B cell (primary cell): Measurements from ENCODE around the gene TTC23. TPM values are rescaled to one million over a fixed set of nuclear protein-coding genes. Genes with fewer than 3 reads are reported as not detected.

ENCODE experiments used
- ATAC-seq: fragments of 200-7000 bp; cut with Tn5 transposase; one replicate; pipeline ENCODE4 v1.10.0; 2021; ENCODE audit warnings: low read depth, mild to moderate bottlenecking, moderate number of reproducible peaks, moderate library complexity
- CTCF ChIA-PET: fragments of 350-600 bp; sonication (Branson Sonifier 250); formaldehyde crosslinking; loops from one replicate; lab custom pipeline; 2021; ENCODE audit warnings: antibody characterized with exemption, inconsistent platforms; lab: Charles Lee
- POLR2A ChIA-PET: fragments of 350-600 bp; sonication (Branson Sonifier 250); formaldehyde crosslinking; loops from one replicate; lab custom pipeline; 2021; ENCODE audit warnings: antibody characterized with exemption; lab: Charles Lee
- DNase-seq: peaks from one replicate; pipeline ENCODE4 v3.0.0; 2013
- H2AFZ ChIP-seq: 2 replicates; pipeline ENCODE4 v1.6.1; 2012; ENCODE audit warnings: mild to moderate bottlenecking, low read depth, low read length; ENCODE audit not compliant: insufficient read depth, poor library complexity, severe bottlenecking
- H3K27ac ChIP-seq, 2 donors: 1 replicate in 1 of 2; 2 replicates in 1 of 2; pipeline ENCODE4 v1.5.1; 2012 to 2013; ENCODE audit warnings: low read length in 2 of 2, mild to moderate bottlenecking in 2 of 2, moderate library complexity in 1 of 2
- H3K27me3 ChIP-seq, 4 experiments: fragments of 200-600 bp in 1 of 4; sonication (generic) in 1 of 4; replicated peaks in 1 of 4; 1 replicate in 2 of 4; 2 replicates in 2 of 4; pipeline versions ENCODE4 v1.6.1 to v1.7.0; 2013 to 2016; ENCODE audit warnings: low read length in 3 of 4, mild to moderate bottlenecking in 2 of 4, mixed read lengths in 1 of 4, moderate library complexity in 1 of 4; ENCODE audit not compliant: insufficient read depth in 4 of 4, control insufficient read depth in 3 of 4; ENCODE audit errors: control extremely low read depth in 1 of 4
- H3K36me3 ChIP-seq, 2 experiments: replicated peaks in 1 of 2; 1 replicate in 1 of 2; 2 replicates in 1 of 2; pipeline versions ENCODE4 v1.6.1 to v1.7.1; 2013; ENCODE audit warnings: low read length in 1 of 2; ENCODE audit not compliant: insufficient read depth in 2 of 2, control insufficient read depth in 1 of 2; ENCODE audit errors: control extremely low read depth in 1 of 2, extremely low read depth in 1 of 2
- H3K4me1 ChIP-seq, 2 donors: fragments of 200-600 bp in 1 of 2; sonication (generic) in 1 of 2; 1 replicate in 1 of 2; 2 replicates in 1 of 2; pipeline versions ENCODE4 v1.5.1 to v1.6.1; 2013 to 2017; ENCODE audit warnings: low read length in 2 of 2; ENCODE audit not compliant: control insufficient read depth in 2 of 2, insufficient read depth in 2 of 2
- H3K4me2 ChIP-seq: replicated peaks from 2 replicates; pipeline ENCODE3; 2012; ENCODE audit warnings: mild to moderate bottlenecking, low read depth, low read length; ENCODE audit not compliant: poor library complexity, severe bottlenecking
- H3K4me3 ChIP-seq, 5 experiments: fragments of 200-600 bp in 1 of 5; sonication (generic) in 1 of 5; 1 replicate in 3 of 5; 2 replicates in 2 of 5; pipeline versions ENCODE4 v1.5.1 to v1.7.0; 2011 to 2016; ENCODE audit warnings: low read length in 4 of 5, mild to moderate bottlenecking in 4 of 5, low read depth in 2 of 5, control low read depth in 1 of 5, moderate library complexity in 1 of 5; ENCODE audit not compliant: insufficient read depth in 1 of 5; ENCODE audit errors: control extremely low read depth in 1 of 5, extremely low read depth in 1 of 5
- H3K79me2 ChIP-seq: fragments of 200-600 bp; sonication (generic); one replicate; pipeline ENCODE4 v1.6.0; 2016; ENCODE audit warnings: low read length; ENCODE audit not compliant: control insufficient read depth, insufficient read depth
- H3K9ac ChIP-seq: fragments of 200-600 bp; sonication (generic); 2 replicates; pipeline ENCODE4 v1.6.1; 2017; ENCODE audit warnings: mild to moderate bottlenecking, low read length, moderate library complexity
- H3K9me3 ChIP-seq, 3 donors: one replicate each; pipeline versions ENCODE4 v1.6.1 to v1.7.1; 2013; ENCODE audit warnings: low read length in 2 of 3; ENCODE audit not compliant: control insufficient read depth in 2 of 3, insufficient read depth in 1 of 3; ENCODE audit errors: control extremely low read depth in 1 of 3
- H4K20me1 ChIP-seq: 2 replicates; pipeline ENCODE4 v1.6.0; 2012; ENCODE audit warnings: mild to moderate bottlenecking, low read length; ENCODE audit not compliant: insufficient read depth, control insufficient read depth, poor library complexity, severe bottlenecking
- H3K27ac Mint-ChIP-seq: one replicate; pipeline ENCODE4 v1.8.0; 2021; ENCODE audit warnings: mixed read lengths
- H3K27me3 Mint-ChIP-seq: one replicate; pipeline ENCODE4 v1.8.0; 2021; ENCODE audit warnings: mixed read lengths
- H3K4me1 Mint-ChIP-seq: one replicate; pipeline ENCODE4 v1.8.0; 2021; ENCODE audit warnings: mixed read lengths
- H3K4me3 Mint-ChIP-seq: one replicate; pipeline ENCODE4 v1.8.0; 2021; ENCODE audit warnings: mixed read lengths
- H3K9me3 Mint-ChIP-seq: one replicate; pipeline ENCODE4 v1.8.0; 2022; ENCODE audit warnings: mixed read lengths; ENCODE audit not compliant: insufficient read depth
- EZH2 ChIP-seq: IDR thresholded peaks from 2 replicates; pipeline ENCODE4 v1.6.1; 2012; ENCODE audit warnings: borderline replicate concordance, low read depth, mild to moderate bottlenecking, moderate library complexity, low read length; ENCODE audit not compliant: insufficient read depth, poor library complexity, severe bottlenecking
- WGBS: methylation state at CpG from one replicate; pipeline ENCODE4 v1.1.5; 2013; ENCODE audit warnings: missing lambda C conversion rate; ENCODE audit not compliant: insufficient coverage; 5-methylcytosine and 5-hydroxymethylcytosine counted together
- intact Hi-C: fragments of 100-400 bp; cut with micrococcal nuclease; formaldehyde crosslinking; loops from one replicate; pipeline ENCODE4 v1.10.0; 2022
- polyA plus RNA-seq: library from polyadenylated mRNA; depleted of rRNA; stranded (reverse); fragments of >200 nt; gene quantifications from 2 replicates; pipeline ENCODE4 v1.2.3, GENCODE V29; 2012
- total RNA-seq, 2 donors: library from RNA; stranded (reverse); fragments of 120-200 nt in 1 of 2; gene quantifications; 1 replicate in 1 of 2; 2 replicates in 1 of 2; pipeline versions ENCODE4 v1.2.3 to v1.2.4, GENCODE V29; 2013 to 2022
- TF ChIP-seq, protein P1 (sequence below): fragments of 200-600 bp; IDR thresholded peaks from one replicate; pipeline ENCODE4 v1.8.0; 2022; ENCODE audit warnings: antibody characterized with exemption, mild to moderate bottlenecking

Gene TTC23
- total and polyA plus RNA-seq, 2 donors (not counting 1 experiment from before 2014, with no cell fraction given) = 0.15 to 1.9 TPM

DNA sequence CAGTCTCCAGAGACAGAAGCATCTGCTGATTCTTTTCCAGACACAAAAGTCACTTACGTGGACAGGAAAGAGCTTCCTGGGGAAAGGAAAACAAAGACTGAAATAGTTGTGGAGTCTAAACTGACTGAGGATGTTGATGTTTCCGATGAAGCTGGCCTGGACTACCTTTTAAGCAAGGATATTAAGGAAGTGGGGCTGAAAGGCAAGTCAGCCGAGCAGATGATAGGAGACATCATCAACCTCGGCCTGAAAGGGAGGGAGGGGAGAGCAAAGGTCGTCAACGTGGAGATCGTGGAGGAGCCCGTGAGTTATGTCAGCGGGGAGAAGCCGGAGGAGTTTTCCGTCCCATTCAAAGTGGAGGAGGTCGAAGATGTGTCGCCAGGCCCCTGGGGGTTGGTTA is 119.1 kb downstream of the TTC23 start:
- peaks cover 4% of the 10 kb centered on the region for H3K27me3 Mint-ChIP-seq
- no peak overlapping the region for H3K4me2 ChIP-seq
- peaks cover 5% of the 10 kb centered on the region for H3K4me1 Mint-ChIP-seq

GRCh38 chr15:99129644-99130043 is 119.7 kb downstream of the TTC23 start:
- 75% methylated on average over 16 of the region's 16 CpGs for WGBS
- no peak for TF ChIP-seq EZH2
- TF ChIP-seq, protein P1, sequence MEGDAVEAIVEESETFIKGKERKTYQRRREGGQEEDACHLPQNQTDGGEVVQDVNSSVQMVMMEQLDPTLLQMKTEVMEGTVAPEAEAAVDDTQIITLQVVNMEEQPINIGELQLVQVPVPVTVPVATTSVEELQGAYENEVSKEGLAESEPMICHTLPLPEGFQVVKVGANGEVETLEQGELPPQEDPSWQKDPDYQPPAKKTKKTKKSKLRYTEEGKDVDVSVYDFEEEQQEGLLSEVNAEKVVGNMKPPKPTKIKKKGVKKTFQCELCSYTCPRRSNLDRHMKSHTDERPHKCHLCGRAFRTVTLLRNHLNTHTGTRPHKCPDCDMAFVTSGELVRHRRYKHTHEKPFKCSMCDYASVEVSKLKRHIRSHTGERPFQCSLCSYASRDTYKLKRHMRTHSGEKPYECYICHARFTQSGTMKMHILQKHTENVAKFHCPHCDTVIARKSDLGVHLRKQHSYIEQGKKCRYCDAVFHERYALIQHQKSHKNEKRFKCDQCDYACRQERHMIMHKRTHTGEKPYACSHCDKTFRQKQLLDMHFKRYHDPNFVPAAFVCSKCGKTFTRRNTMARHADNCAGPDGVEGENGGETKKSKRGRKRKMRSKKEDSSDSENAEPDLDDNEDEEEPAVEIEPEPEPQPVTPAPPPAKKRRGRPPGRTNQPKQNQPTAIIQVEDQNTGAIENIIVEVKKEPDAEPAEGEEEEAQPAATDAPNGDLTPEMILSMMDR = no peak
- peaks cover 4% of the 10 kb centered on the region for H3K27me3 Mint-ChIP-seq

More for the DNA sequence above, 119.1 kb downstream of the TTC23 start:
- Histone ChIP-seq H3K9me3 (no peaks in the 10 kb centered on the region), H3K27ac (no peak overlapping the region), H2AFZ (no peak overlapping the region), H3K36me3 (no peaks in the 10 kb centered on the region), H3K4me3 (no peak overlapping the region), H3K79me2 (no peaks in the 10 kb centered on the region), H4K20me1 (no peaks in the 10 kb centered on the region), H3K27me3 (no peaks in the 10 kb centered on the region), H3K9ac (no peak overlapping the region), H3K4me1 (no peaks in the 10 kb centered on the region)
- DNase-seq = no peak
- Mint-ChIP-seq H3K27ac (no peak overlapping the region), H3K9me3 (no peaks in the 10 kb centered on the region), H3K4me3 (no peak overlapping the region)
- intact Hi-C loops = no loop called here
- CTCF ChIA-PET = no interaction called here
- no peak for TF ChIP-seq EZH2
- TF ChIP-seq, protein P1 = no peak
- POLR2A ChIA-PET = no interaction called here
- no peak for ATAC-seq
- WGBS = 87% methylated on average over 13 of the region's 13 CpGs

More at GRCh38 chr15:99129644-99130043, 119.7 kb downstream of the TTC23 start:
- Histone ChIP-seq H3K36me3 (no peaks in the 10 kb centered on the region), H3K4me3 (no peak overlapping the region), H3K79me2 (no peaks in the 10 kb centered on the region), H3K27ac (no peak overlapping the region), H2AFZ (no peak overlapping the region), H3K9ac (no peak overlapping the region), H4K20me1 (no peaks in the 10 kb centered on the region), H3K9me3 (no peaks in the 10 kb centered on the region), H3K4me2 (no peak overlapping the region), H3K27me3 (no peaks in the 10 kb centered on the region), H3K4me1 (no peaks in the 10 kb centered on the region)
- ChIA-PET CTCF (no interaction called here), POLR2A (no interaction called here)
- Mint-ChIP-seq H3K4me3 (no peak overlapping the region), H3K27ac (no peak overlapping the region), H3K9me3 (no peaks in the 10 kb centered on the region), H3K4me1 (peaks cover 5% of the 10 kb centered on the region)
- ATAC-seq (no peak), DNase-seq (no peak)
- intact Hi-C loops = no loop called here
